Hematopoietic multipotent progenitor cell treated with erythropoietin and hydrocortisone succinate and interleukin-3 and kit ligand, for 4 days (in vitro differentiated cells): ENCODE results near the gene GPR37L1.
A peak's percentile ranks its signal among the peaks of the same experiment; 100 is the strongest.
"Not testable (repeated sequence)": the region's sequence is repeated elsewhere in the genome, so short reads cannot be mapped to it uniquely, and the experiment has no call there.

Experiments
- DNase-seq: peaks from one replicate; pipeline ENCODE4 v3.0.0-alpha.2; 2015

The GPR37L1 gene

GRCh38 chr1:202110977-202111376 lies 11.7 kb upstream of the GPR37L1 start:
- DNase-seq = no peak

GRCh38 chr1:202111589-202111988 lies 11.1 kb upstream of the GPR37L1 start:
- DNase-seq = not testable (repeated sequence)

- no peak for DNase-seq
Measured at GRCh38 chr1:202112859-202113689, 9.6 kb upstream of the GPR37L1 start.

GRCh38 chr1:202113690-202114300 lies 8.9 kb upstream of the GPR37L1 start:
- no peak for DNase-seq

GRCh38 chr1:202116287-202116686 lies 6.4 kb upstream of the GPR37L1 start:
- DNase-seq = no peak

GRCh38 chr1:202117898-202118371 lies 4.8 kb upstream of the GPR37L1 start:
- DNase-seq = peak; percentile 78

- no peak for DNase-seq
Measured at GRCh38 chr1:202121006-202121405, 1.7 kb upstream of the GPR37L1 start.

GRCh38 chr1:202123336-202123813 lies 658 bp downstream of the GPR37L1 start:
- DNase-seq = no peak

GRCh38 chr1:202124142-202124541 lies 1.4 kb downstream of the GPR37L1 start:
- no peak for DNase-seq

GRCh38 chr1:202125611-202126010 lies 2.9 kb downstream of the GPR37L1 start:
- DNase-seq = no peak

- no peak for DNase-seq
Measured at GRCh38 chr1:202126426-202126825, 3.7 kb downstream of the GPR37L1 start.

GRCh38 chr1:202127061-202127460 lies 4.3 kb downstream of the GPR37L1 start:
- no peak for DNase-seq

GRCh38 chr1:202127836-202128622 lies 5.3 kb downstream of the GPR37L1 start:
- DNase-seq = no peak

GRCh38 chr1:202129453-202130296 lies 7.0 kb downstream of the GPR37L1 start:
- DNase-seq = no peak

GRCh38 chr1:202130297-202130721 lies 7.6 kb downstream of the GPR37L1 start:
- DNase-seq = no peak

GRCh38 chr1:202130816-202131522 lies 8.3 kb downstream of the GPR37L1 start:
- no peak for DNase-seq

GRCh38 chr1:202131956-202132821 lies 9.5 kb downstream of the GPR37L1 start:
- DNase-seq = no peak

- DNase-seq = no peak
Measured at GRCh38 chr1:202133001-202133400, 10.3 kb downstream of the GPR37L1 start.

- no peak for DNase-seq
Measured at GRCh38 chr1:202133496-202133895, 10.8 kb downstream of the GPR37L1 start.

- no peak for DNase-seq
Measured at GRCh38 chr1:202133989-202134388, 11.3 kb downstream of the GPR37L1 start.
